GM12865 (cell line): ENCODE data around the gene ZNF813.
A peak's percentile ranks its signal among the peaks of the same experiment; 100 is the strongest.
"Not testable (repeated sequence)": the region's sequence is repeated elsewhere in the genome, so short reads cannot be mapped to it uniquely, and the experiment has no call there.

ENCODE experiments used
- DNase-seq: peaks from one replicate; pipeline ENCODE4 v3.0.0; 2010; ENCODE audit warnings: low read depth
- H3K4me3 ChIP-seq: 2 replicates; pipeline ENCODE4 v1.5.1; 2011; ENCODE audit warnings: mild to moderate bottlenecking, low read depth, low read length, control low read depth
- TF ChIP-seq, protein P1 (sequence below): IDR thresholded peaks from 2 replicates; pipeline ENCODE4 v1.5.1; 2011; ENCODE audit warnings: low read length, control low read depth, low read depth, inconsistent platforms; ENCODE audit not compliant: insufficient read depth; ENCODE audit errors: missing control alignments

Gene ZNF813

DNA sequence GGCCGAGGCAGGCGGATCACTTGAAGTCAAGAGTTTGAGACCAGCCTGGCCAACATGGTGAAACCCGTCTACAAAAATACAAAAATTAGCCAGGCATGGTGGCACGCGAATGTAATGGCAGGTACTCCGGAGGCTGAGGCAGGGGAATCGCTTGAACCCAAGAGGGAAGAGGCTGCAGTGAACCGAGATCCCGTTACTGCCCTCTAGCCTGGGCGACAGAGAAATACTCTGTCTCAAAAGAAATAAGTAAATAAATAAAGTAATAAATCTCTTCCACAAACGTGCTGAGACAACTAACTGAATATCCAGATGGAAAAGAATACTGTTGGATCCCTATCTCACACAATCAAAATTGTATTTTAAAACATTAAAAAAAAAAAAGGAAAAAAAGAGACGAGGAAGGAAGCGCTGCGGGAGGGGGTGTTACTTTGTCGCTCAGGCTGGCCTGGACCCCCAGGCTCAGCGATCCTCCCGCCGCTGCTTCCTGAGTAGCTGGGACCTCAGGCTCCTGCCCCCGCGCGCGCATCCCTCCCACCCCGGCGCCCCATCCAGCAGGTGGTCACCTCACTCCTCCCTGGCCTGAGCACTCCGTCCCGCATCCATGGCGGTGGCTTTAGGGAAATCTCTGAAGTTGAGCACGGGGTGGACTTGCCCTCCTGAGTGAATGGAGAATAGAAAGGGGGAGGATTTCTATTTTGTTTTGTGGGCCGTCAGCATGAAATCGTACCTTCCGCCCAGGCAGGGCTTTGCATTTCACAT lies 628 bp upstream of the ZNF813 start:
- TF ChIP-seq, protein P1, sequence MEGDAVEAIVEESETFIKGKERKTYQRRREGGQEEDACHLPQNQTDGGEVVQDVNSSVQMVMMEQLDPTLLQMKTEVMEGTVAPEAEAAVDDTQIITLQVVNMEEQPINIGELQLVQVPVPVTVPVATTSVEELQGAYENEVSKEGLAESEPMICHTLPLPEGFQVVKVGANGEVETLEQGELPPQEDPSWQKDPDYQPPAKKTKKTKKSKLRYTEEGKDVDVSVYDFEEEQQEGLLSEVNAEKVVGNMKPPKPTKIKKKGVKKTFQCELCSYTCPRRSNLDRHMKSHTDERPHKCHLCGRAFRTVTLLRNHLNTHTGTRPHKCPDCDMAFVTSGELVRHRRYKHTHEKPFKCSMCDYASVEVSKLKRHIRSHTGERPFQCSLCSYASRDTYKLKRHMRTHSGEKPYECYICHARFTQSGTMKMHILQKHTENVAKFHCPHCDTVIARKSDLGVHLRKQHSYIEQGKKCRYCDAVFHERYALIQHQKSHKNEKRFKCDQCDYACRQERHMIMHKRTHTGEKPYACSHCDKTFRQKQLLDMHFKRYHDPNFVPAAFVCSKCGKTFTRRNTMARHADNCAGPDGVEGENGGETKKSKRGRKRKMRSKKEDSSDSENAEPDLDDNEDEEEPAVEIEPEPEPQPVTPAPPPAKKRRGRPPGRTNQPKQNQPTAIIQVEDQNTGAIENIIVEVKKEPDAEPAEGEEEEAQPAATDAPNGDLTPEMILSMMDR = no peak
- no peak for DNase-seq
- H3K4me3 ChIP-seq = peak overlapping the region; percentile 75

DNA sequence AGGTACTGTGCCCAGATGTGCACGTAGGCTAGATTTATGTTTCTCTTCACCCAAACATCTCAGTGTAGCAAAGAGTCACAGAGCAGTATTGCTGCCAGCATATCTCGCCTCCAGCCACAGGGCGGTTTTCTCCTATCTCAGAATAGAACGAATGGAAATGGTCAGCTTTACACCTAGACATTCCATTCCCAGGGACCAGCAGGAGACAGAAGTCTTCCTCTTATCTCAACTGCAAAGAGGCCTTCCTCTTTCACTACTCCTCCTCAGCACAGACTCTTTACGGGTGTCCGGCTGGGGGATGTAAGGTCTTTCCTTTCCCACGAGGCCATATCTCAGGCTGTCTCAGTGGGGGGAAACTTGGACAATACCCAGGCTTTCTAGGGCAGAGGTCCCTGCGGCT lies 1.1 kb downstream of the ZNF813 start:
- H3K4me3 ChIP-seq, DNase-seq: not testable (repeated sequence)

DNA sequence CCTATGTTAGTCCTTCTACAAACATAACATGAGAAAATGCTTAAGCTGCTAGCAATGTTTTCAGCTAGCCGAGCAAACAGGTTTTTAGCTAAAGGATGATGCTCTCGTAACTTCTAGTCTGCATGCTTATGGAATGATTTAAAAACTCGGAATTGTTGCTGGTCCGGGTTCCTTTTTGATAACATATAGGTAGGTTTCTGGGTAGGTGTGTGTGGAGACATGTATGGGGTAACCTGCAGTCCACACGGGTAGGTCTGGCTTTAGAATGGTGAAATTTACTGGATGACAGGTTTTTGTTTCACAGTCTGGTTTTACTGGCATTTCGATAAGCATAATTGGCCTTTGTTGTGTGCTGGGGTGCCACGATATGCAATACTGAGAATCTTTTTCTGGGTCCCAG lies 4.4 kb downstream of the ZNF813 start:
- TF ChIP-seq, protein P1 = no peak
- DNase-seq = no peak
- no peak overlapping the region for H3K4me3 ChIP-seq

DNA sequence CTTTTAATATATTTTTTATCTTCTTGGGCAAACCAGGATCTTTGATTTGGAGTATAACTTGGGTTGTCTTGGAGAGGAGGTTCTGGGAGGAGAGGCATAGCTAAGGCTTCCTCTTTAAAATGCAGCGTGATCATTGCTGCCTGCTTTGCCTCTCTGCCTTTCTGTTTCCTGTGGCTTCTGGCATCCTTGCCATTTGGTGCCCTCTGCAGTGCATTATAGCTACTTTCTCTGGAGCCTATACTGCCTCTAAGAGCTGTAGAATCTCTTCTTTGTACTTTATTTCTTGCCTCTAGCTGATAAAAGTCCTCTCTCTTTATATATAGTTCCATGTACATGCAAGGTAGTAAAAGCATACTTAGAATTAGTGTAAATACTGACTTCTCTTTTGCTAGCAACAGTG lies 7.3 kb downstream of the ZNF813 start:
- DNase-seq, H3K4me3 ChIP-seq: not testable (repeated sequence)

DNA sequence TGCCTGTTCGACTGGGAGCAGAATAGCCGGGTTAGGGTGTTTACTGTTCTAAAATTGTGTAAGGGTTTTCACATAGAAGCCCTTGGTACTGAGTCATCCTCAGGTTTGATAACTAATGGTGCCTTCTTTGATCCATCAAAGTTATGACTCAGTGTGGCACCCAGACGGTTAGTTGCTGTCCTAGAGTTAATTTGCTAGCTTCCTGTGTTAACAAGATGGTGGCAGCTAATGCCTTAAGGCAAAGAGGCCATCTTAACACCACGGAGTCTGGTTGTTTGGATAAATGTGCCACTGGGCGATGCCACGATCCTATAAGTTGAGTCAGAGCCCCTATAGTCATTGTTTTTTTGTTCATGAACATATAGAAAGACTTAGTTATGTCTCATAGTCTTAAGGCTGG lies 7.9 kb downstream of the ZNF813 start:
- not testable (repeated sequence) for H3K4me3 ChIP-seq, DNase-seq

DNA sequence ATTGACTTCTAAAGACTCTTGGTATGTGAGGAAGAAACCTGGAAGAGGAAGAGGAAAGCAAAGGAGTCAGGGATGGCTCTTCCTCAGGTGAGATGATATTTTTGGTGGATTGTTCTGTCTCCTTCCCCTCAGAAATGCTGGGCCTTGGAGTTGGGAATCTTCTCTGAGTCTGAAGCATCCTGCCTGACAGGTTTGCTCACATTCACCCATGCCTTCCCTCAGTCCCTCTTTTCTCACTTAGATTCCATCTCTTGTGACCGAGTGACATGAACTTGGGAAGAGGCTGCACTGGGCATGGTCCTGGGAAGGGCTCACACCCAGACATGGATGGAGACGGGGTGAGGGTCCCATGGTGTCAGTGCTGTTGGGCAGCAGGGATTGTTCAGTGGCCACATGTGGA lies 16.2 kb downstream of the ZNF813 start:
- DNase-seq, H3K4me3 ChIP-seq: not testable (repeated sequence)

DNA sequence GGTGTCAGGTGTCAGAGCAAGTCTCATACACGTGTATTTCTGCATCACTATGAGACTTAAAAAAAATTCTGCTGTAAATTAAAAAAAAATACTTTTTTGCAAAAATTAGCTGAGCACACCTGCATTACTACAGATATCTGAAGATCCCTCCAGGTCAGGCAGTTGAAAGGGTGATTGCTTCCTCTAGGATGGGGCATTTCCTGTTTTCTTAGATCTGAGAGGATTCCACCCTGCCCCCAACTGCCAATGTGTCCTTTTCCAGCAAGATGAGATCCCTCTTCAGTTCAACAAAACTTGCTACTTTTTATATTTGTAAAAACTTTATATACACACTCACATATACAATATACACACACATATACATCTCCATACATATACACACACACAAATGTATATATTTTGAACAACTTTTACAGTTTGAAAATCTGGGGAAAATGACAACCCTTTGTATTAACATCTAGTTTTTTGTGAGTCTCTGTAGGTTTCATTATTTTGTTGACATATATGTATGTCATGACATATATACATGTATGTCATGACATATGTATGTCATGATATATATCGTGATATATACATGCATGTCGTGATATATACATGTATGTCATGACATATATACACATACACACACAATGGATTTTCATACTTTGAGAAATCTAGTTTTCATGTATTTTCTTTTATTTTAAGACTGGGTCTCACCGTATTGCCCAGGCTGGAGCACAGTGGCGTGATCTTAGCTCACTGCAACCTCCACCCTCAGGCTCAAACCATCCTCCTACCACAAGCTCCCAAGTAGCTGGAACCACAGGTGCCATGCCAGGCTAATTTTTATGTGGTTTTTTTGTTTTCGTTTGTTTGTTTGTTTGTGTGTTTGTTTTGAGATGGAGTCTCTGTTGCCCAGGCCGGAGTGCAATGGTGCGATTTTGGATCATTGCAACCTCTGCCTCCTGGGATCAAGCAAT lies 17.8 kb downstream of the ZNF813 start:
- DNase-seq = no peak
- no peak overlapping the region for H3K4me3 ChIP-seq
- TF ChIP-seq, protein P1 = no peak

DNA sequence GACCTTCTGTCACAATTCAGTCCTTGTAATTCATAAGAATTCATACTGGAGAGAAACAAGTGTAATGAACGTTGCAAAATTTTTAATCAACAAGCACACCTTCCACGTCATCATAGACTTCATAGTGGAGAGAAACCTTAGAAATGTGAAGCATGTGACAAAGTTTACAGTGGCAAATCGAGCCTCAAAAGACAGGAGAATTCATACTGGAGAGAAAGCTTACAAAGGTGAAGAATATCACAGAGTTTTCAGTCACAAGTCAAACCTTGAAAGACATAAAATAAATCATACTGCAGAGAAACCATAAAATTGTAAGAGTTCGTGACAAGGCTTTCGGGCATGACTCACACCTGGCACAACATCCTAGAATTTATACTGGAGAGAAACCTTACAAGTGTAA lies 24.6 kb downstream of the ZNF813 start:
- TF ChIP-seq, protein P1 = no peak
- no peak overlapping the region for H3K4me3 ChIP-seq
- DNase-seq = no peak

DNA sequence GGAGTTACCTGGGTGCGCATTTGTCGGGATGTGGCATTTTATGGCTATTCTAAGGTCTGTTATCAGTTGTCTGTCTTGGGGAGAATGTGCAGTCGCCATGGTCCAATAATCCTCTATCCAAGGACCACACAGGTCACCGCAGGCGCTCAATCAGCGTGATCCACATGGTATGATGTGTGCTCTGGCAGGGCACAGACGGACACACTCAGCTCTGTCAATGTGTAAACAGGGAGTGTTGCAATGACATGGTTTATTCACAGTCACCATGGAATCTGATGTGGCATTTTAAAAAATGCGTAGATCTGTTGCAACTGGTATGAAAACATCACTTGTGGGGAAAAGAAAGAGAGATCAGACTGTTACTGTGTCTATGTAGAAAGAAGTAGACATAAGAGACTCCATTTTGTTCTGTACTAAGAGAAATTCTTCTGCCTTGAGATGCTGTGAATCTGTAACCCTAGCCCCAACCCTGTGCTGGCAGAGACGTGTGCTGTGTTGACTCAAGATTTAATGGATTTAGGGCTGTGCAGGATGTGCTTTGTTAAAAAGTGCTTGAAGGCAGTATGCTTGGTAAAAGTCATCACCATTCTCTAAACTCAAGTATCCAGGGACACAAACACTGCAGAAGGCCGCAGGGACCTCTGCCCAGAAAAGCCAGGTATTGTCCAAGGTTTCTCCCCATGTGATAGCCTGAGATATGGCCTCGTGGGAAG lies 29.9 kb downstream of the ZNF813 start:
- H3K4me3 ChIP-seq, DNase-seq: not testable (repeated sequence)

DNA sequence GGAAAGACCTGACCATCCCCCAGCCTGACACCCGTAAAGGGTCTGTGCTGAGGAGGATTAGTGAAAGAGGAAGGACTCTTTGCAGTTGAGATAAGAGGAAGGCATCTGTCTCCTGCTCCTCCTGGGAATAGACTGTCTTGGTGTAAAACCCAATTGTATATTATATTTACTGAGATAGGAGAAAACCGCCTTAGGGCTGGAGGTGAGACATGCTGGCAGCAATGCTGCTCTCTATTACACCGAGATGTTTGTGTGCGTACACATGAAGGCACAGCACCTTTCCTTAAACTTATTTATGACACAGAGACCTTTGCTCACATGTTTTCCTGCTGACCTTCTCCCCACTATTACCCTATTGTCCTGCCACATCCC lies 30.5 kb downstream of the ZNF813 start:
- DNase-seq = not testable (repeated sequence)

DNA sequence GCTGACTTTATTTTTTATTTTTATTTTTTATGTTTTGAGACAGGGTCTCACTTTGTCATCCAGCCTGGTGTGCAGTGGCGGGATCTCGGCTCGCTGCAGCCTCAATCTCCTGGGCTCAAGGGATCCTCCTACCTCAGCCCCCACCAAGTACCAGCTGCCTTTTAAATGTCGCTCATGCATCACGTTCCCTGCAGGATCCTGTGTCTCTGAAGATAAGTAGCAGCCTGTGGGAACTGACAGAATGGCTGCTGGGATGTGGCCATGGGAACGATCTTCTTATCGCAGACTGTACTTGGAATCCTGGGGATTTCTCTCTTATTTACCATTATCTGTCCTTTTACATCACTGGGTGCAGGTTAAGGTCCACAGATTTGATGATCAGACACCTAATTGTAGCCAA lies 35.6 kb downstream of the ZNF813 start:
- not testable (repeated sequence) for H3K4me3 ChIP-seq, DNase-seq

More for the DNA sequence above, 30.5 kb downstream of the ZNF813 start:
- not testable (repeated sequence) for H3K4me3 ChIP-seq

DNA sequence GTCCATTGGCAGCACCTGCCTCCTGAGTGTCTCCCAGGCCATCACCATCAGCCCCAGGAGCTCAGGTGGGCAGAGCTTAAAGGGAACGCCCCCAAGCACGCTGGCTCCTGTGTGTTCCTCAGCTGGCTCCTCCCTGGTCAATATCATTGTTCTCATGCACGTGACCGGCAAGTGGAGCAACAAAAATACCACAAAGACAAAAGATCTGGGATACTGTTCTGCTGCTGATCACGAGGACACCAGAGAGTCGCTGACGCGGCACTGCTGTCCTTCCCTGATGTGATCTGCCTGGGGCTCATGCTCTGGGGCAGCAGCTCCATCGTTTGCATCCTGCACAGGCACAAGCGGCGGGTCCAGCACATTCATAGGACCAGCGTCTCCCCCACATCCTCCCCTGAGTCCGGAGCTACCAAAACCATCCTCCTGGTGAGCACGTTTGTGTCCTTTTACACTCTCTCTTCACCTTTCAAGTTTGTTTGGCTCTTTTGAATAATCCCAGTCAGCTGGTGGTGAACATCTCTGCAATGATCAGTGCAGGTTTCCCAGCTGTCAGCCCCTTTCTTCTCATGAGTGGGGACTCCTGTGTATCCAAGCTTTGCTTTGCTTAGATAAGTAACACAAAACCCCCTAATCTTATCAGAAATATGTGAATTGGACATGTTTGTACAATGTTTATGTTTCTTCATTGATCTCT lies 36.3 kb downstream of the ZNF813 start:
- not testable (repeated sequence) for DNase-seq, H3K4me3 ChIP-seq

DNA sequence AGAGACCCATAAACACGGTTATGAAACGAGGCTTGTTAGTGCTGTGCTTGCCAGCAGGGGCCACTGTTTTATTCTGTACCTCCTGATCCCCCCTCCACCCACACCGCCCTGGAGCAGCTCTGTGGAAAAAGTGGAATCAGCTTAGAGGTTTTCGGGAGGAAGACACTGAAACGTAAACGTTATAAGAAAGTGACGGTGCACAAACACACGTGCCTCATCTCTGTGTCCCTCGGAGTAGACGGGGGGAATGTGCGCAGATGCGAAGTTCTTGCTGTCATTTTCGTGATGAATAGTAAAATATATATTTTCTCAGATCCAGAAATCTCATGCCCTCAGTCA lies 36.8 kb downstream of the ZNF813 start:
- not testable (repeated sequence) for DNase-seq, H3K4me3 ChIP-seq
